ENCODE results near the gene ZPBP. TPM values are rescaled to one million over a fixed set of nuclear protein-coding genes. Genes with fewer than 3 reads are reported as not detected.

Gene ZPBP
- total and polyA plus RNA-seq, 2 donors (not counting 1 experiment from before 2014, with no cell fraction given) = not detected

- DNase-seq (ENCODE audit: low read depth in 2 of 2) = no peak
- no peaks in the 10 kb centered on the region for H3K4me1 ChIP-seq (ENCODE audit: control insufficient read depth, extremely low read depth, insufficient read depth, low read length)
- no peaks in the 10 kb centered on the region for H3K9me3 ChIP-seq (ENCODE audit: control insufficient read depth, insufficient read depth, low read depth, low read length)
- H2AFZ ChIP-seq (ENCODE audit: low read length) = no peak overlapping the region
- TF ChIP-seq CTCF (conservative IDR thresholded peaks at IDR 0.05 in 1 of 2, IDR thresholded peaks at IDR 0.05 in 1 of 2; ENCODE audit: low read depth in 1 of 2, low read length in 2 of 2) = no peak
- no peak for TF ChIP-seq EZH2 (IDR thresholded peaks at IDR 0.05; ENCODE audit: low read length, missing control alignments)
- H3K27ac ChIP-seq (ENCODE audit: insufficient read depth, low read length) = no peak overlapping the region
- no peaks in the 10 kb centered on the region for H3K79me2 ChIP-seq (ENCODE audit: control insufficient read depth, insufficient read depth, low read length)
- H3K4me3 ChIP-seq (replicated peaks in 1 of 4; ENCODE audit: control extremely low read depth in 1 of 4, insufficient read depth in 1 of 4, low read depth in 3 of 4, low read length in 4 of 4) = no peak overlapping the region
- no peaks in the 10 kb centered on the region for H4K20me1 ChIP-seq (ENCODE audit: control insufficient read depth, extremely low read depth, insufficient read depth, low read length)
- H3K27me3 ChIP-seq (ENCODE audit: control insufficient read depth, insufficient read depth, low read length) = no peaks in the 10 kb centered on the region
- H3K36me3 ChIP-seq (ENCODE audit: control insufficient read depth, insufficient read depth, low read length) = no peaks in the 10 kb centered on the region
- H3K9ac ChIP-seq (ENCODE audit: insufficient read depth, low read length) = no peak overlapping the region
- no peak overlapping the region for H3K4me2 ChIP-seq (ENCODE audit: extremely low read depth, insufficient read depth, low read length)
Observed at GRCh38 chr7:49995681-49996080, 97.4 kb downstream of the ZPBP start.

GRCh38 chr7:49986191-49986590 is 106.9 kb downstream of the ZPBP start:
- Histone ChIP-seq H3K4me2 (ENCODE audit: extremely low read depth, insufficient read depth, low read length) (no peak overlapping the region), H3K27ac (ENCODE audit: insufficient read depth, low read length) (no peak overlapping the region), H3K9ac (ENCODE audit: insufficient read depth, low read length) (no peak overlapping the region), H3K4me3 (replicated peaks in 1 of 4; ENCODE audit: control extremely low read depth in 1 of 4, insufficient read depth in 1 of 4, low read depth in 3 of 4, low read length in 4 of 4) (no peak overlapping the region), H3K9me3 (ENCODE audit: control insufficient read depth, insufficient read depth, low read depth, low read length) (no peaks in the 10 kb centered on the region), H2AFZ (ENCODE audit: low read length) (no peak overlapping the region), H3K4me1 (ENCODE audit: control insufficient read depth, extremely low read depth, insufficient read depth, low read length) (no peaks in the 10 kb centered on the region), H3K79me2 (ENCODE audit: control insufficient read depth, insufficient read depth, low read length) (no peaks in the 10 kb centered on the region), H3K27me3 (ENCODE audit: control insufficient read depth, insufficient read depth, low read length) (no peaks in the 10 kb centered on the region), H3K36me3 (ENCODE audit: control insufficient read depth, insufficient read depth, low read length) (no peaks in the 10 kb centered on the region), H4K20me1 (ENCODE audit: control insufficient read depth, extremely low read depth, insufficient read depth, low read length) (no peaks in the 10 kb centered on the region)
- no peak for TF ChIP-seq EZH2 (IDR thresholded peaks at IDR 0.05; ENCODE audit: low read length, missing control alignments)
- TF ChIP-seq CTCF (conservative IDR thresholded peaks at IDR 0.05 in 1 of 2, IDR thresholded peaks at IDR 0.05 in 1 of 2; ENCODE audit: low read depth in 1 of 2, low read length in 2 of 2) = no peak
- no peak for DNase-seq (ENCODE audit: low read depth in 2 of 2)

- TF ChIP-seq EZH2 (IDR thresholded peaks at IDR 0.05; ENCODE audit: low read length, missing control alignments) = no peak
- no peak for TF ChIP-seq CTCF (conservative IDR thresholded peaks at IDR 0.05 in 1 of 2, IDR thresholded peaks at IDR 0.05 in 1 of 2; ENCODE audit: low read depth in 1 of 2, low read length in 2 of 2)
Observed at GRCh38 chr7:49980465-49980864, 112.6 kb downstream of the ZPBP start.

More at GRCh38 chr7:49980465-49980864, 112.6 kb downstream of the ZPBP start:
- H3K4me2 ChIP-seq (ENCODE audit: extremely low read depth, insufficient read depth, low read length) = no peak overlapping the region
- H3K79me2 ChIP-seq (ENCODE audit: control insufficient read depth, insufficient read depth, low read length) = no peaks in the 10 kb centered on the region
- no peak overlapping the region for H3K27ac ChIP-seq (ENCODE audit: insufficient read depth, low read length)
- H4K20me1 ChIP-seq (ENCODE audit: control insufficient read depth, extremely low read depth, insufficient read depth, low read length) = no peaks in the 10 kb centered on the region
- H3K27me3 ChIP-seq (ENCODE audit: control insufficient read depth, insufficient read depth, low read length) = no peaks in the 10 kb centered on the region
- H3K4me1 ChIP-seq (ENCODE audit: control insufficient read depth, extremely low read depth, insufficient read depth, low read length) = no peaks in the 10 kb centered on the region
- DNase-seq (ENCODE audit: low read depth in 2 of 2) = no peak
- H3K9me3 ChIP-seq (ENCODE audit: control insufficient read depth, insufficient read depth, low read depth, low read length) = no peaks in the 10 kb centered on the region
- H3K4me3 ChIP-seq (replicated peaks in 1 of 4; ENCODE audit: control extremely low read depth in 1 of 4, insufficient read depth in 1 of 4, low read depth in 3 of 4, low read length in 4 of 4) = no peak overlapping the region
- no peaks in the 10 kb centered on the region for H3K36me3 ChIP-seq (ENCODE audit: control insufficient read depth, insufficient read depth, low read length)
- no peak overlapping the region for H3K9ac ChIP-seq (ENCODE audit: insufficient read depth, low read length)
- no peak overlapping the region for H2AFZ ChIP-seq (ENCODE audit: low read length)
